Tibial nerve (tissue), 4 donors: ENCODE measurements around the gene ARHGEF37. TPM values are rescaled to one million over a fixed set of nuclear protein-coding genes. Genes with fewer than 3 reads are reported as not detected.

Experiments used
- DNase-seq, 2 donors: peaks; one replicate each; pipeline ENCODE4 v3.0.0-alpha.2; 2019; ENCODE audit warnings: low spot score in 2 of 2
- H3K27ac ChIP-seq, 4 donors: fragments of 200-600 bp; sonication (generic) in 3 of 4; one replicate each; pipeline ENCODE4 v1.5.1; 2017 to 2019; ENCODE audit warnings: mild to moderate bottlenecking in 1 of 4
- H3K27me3 ChIP-seq, 2 donors: fragments of 200-600 bp; sonication (generic) in 1 of 2; one replicate each; pipeline versions ENCODE4 v1.5.1 to v1.6.0; 2017 to 2019
- H3K36me3 ChIP-seq, 3 donors: fragments of 200-600 bp; sonication (generic); one replicate each; pipeline ENCODE4 v1.5.1; 2018 to 2019
- H3K4me1 ChIP-seq, 4 donors: fragments of 200-600 bp; sonication (generic) in 3 of 4; one replicate each; pipeline ENCODE4 v1.5.1; 2017 to 2019
- H3K4me3 ChIP-seq, 4 donors: fragments of 200-600 bp; sonication (generic) in 3 of 4; one replicate each; pipeline ENCODE4 v1.5.1; 2017 to 2019; ENCODE audit warnings: mild to moderate bottlenecking in 1 of 4, moderate library complexity in 1 of 4
- H3K9me3 ChIP-seq, 4 donors: fragments of 200-600 bp; sonication (generic) in 3 of 4; one replicate each; pipeline ENCODE4 v1.5.1; 2017 to 2019
- CTCF ChIP-seq, 5 experiments: fragments of 200-600 bp in 3 of 5; fragments of 450-650 bp in 2 of 5; sonication (generic) in 3 of 5; IDR thresholded peaks; one replicate each; pipeline ENCODE4 v1.5.1; 2016 to 2019; ENCODE audit warnings: antibody characterized with exemption in 5 of 5, mild to moderate bottlenecking in 3 of 5, moderate library complexity in 2 of 5
- EP300 ChIP-seq, 2 donors: sonication (generic); formaldehyde crosslinking; IDR thresholded peaks; one replicate each; pipeline ENCODE4 v1.6.1; 2017; ENCODE audit warnings: antibody characterized with exemption in 2 of 2, mild to moderate bottlenecking in 1 of 2
- POLR2A ChIP-seq, 2 donors: fragments of 450-650 bp; IDR thresholded peaks; one replicate each; pipeline ENCODE4 v1.6.1; 2017; ENCODE audit warnings: antibody characterized with exemption in 2 of 2, mild to moderate bottlenecking in 2 of 2, moderate library complexity in 2 of 2
- WGBS, 2 donors: methylation state at CpG; one replicate each; pipeline ENCODE4 v1.1.5; 2018; 5-methylcytosine and 5-hydroxymethylcytosine counted together
- total RNA-seq, 4 donors: library from RNA; depleted of rRNA; stranded (reverse); fragments of >200 nt; gene quantifications; one replicate each; pipeline ENCODE4 v1.1.0, GENCODE V29; 2016

ARHGEF37 gene
- total RNA-seq, 4 donors from 2014 or later = 28.8 to 73.7 (median 62.7) TPM

GRCh38 chr5:149610589-149611255 is 29.4 kb downstream of the ARHGEF37 start:
- DNase-seq = no peak
- peaks cover 0 to 79% (median 0%) of the 10 kb centered on the region in 3 donors for H3K36me3 ChIP-seq

GRCh38 chr5:149611326-149611725 is 30.0 kb downstream of the ARHGEF37 start:
- H3K4me3 ChIP-seq = no peak overlapping the region
- no peak for DNase-seq
- peaks cover 0 to 78% (median 0%) of the 10 kb centered on the region in 3 donors for H3K36me3 ChIP-seq
- H3K4me1 ChIP-seq = peaks cover 0 to 17% (median 3%) of the 10 kb centered on the region in 4 donors
- peak overlapping the region in 3 of 4 donors; percentile 5 to 59 (median 36) for H3K27ac ChIP-seq
- no peaks in the 10 kb centered on the region for H3K27me3 ChIP-seq
- no peaks in the 10 kb centered on the region for H3K9me3 ChIP-seq
- no peak for TF ChIP-seq CTCF (IDR thresholded peaks at IDR 0.05)
- TF ChIP-seq POLR2A (IDR thresholded peaks at IDR 0.05) = no peak
- no peak for TF ChIP-seq EP300 (IDR thresholded peaks at IDR 0.05)
- 51 to 53% methylated on average over 5 of the region's 5 CpGs for WGBS, 2 donors

More at GRCh38 chr5:149610589-149611255, 29.4 kb downstream of the ARHGEF37 start:
- H3K4me1 ChIP-seq = peaks cover 0 to 24% (median 6%) of the 10 kb centered on the region in 4 donors
- TF ChIP-seq CTCF (IDR thresholded peaks at IDR 0.05) = no peak
- TF ChIP-seq EP300 (IDR thresholded peaks at IDR 0.05) = no peak
- TF ChIP-seq POLR2A (IDR thresholded peaks at IDR 0.05) = no peak
- WGBS, 2 donors = 96 to 97% methylated on average over 4 of the region's 4 CpGs
- no peaks in the 10 kb centered on the region for H3K9me3 ChIP-seq
- no peaks in the 10 kb centered on the region for H3K27me3 ChIP-seq
- peak overlapping the region in 3 of 4 donors; percentile 5 to 59 (median 36) for H3K27ac ChIP-seq
- no peak overlapping the region for H3K4me3 ChIP-seq

DNA sequence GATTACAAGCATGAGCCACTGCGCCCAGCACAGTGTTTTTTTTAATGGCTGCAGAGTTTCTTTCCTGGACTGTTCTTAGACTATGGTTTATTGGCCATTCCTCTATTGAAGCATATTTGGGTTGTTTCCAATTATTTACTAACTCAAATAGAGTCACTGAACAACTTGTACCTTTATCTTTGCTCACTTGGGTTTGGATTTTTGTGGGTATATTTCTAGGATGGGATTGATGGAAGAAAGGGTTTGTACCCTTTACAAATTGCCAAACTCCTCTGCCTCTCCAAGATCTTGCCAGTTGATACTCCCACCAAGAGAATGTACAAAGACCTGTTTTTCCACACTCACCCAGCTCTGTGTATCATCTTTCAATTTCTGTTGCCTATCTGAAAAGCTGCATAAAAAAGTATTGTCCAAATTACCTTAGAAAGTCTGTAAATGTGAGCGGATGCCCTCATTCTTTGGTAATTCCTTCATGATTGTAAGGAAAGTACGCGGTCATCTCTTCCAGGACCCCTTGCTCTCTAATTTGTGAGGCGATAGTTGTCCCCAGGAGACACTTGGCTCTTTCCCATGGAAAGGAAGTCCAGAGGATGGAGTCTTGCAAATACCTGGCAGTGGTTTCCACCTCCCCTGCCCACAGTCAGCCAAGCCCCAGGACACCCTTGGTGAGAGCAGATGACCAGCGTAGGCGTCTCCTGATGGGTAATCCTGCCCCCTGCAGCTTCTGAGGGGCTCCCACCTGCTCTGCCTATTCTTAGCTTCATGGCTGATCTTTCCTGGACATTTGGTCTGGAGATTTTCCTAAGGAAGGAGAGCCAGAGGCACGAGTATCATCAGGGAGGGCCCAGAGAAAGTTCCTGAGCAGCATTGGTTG is 33.0 kb downstream of the ARHGEF37 start:
- no peaks in the 10 kb centered on the region for H3K27me3 ChIP-seq
- WGBS, 2 donors = 86 to 92% methylated on average over 6 to 8 of the region's 8 CpGs
- no peak for DNase-seq
- H3K27ac ChIP-seq = peak overlapping the region in 2 of 4 donors; percentile 22 to 57
- no peak overlapping the region for H3K4me3 ChIP-seq
- TF ChIP-seq POLR2A (IDR thresholded peaks at IDR 0.05) = no peak
- no peak for TF ChIP-seq CTCF (IDR thresholded peaks at IDR 0.05)
- TF ChIP-seq EP300 (IDR thresholded peaks at IDR 0.05) = no peak
- H3K4me1 ChIP-seq = peaks cover 0 to 32% (median 8%) of the 10 kb centered on the region in 4 donors
- no peaks in the 10 kb centered on the region for H3K9me3 ChIP-seq
- peaks cover 0 to 86% (median 5%) of the 10 kb centered on the region in 3 donors for H3K36me3 ChIP-seq

GRCh38 chr5:149615976-149616375 is 34.7 kb downstream of the ARHGEF37 start:
- peak overlapping the region in 1 of 4 donors; percentile 26 for H3K27ac ChIP-seq
- H3K4me1 ChIP-seq = peaks cover 0 to 31% (median 5%) of the 10 kb centered on the region in 4 donors
- H3K36me3 ChIP-seq = peaks cover 2 to 86% (median 5%) of the 10 kb centered on the region in 3 donors
- no peaks in the 10 kb centered on the region for H3K9me3 ChIP-seq
- DNase-seq = no peak
- no peak for TF ChIP-seq CTCF (IDR thresholded peaks at IDR 0.05)
- no peak for TF ChIP-seq POLR2A (IDR thresholded peaks at IDR 0.05)
- no peak for TF ChIP-seq EP300 (IDR thresholded peaks at IDR 0.05)
- no peak overlapping the region for H3K4me3 ChIP-seq
- H3K27me3 ChIP-seq = no peaks in the 10 kb centered on the region
- 57 to 62% methylated on average over 5 of the region's 5 CpGs for WGBS, 2 donors
